Keratinocyte (primary cell): ENCODE results near the gene MGMT. TPM values are rescaled to one million over a fixed set of nuclear protein-coding genes. Genes with fewer than 3 reads are reported as not detected.

Experiments used
- DNase-seq: peaks from one replicate; pipeline ENCODE4 v3.0.0-alpha.2; 2011; ENCODE audit warnings: low read depth, missing footprints, low spot score
- FAIRE-seq: peaks from 2 replicates; lab custom pipeline; 2011; peaks lifted over from hg19 to GRCh38; lab: Jason Lieb, UNC
- H2AFZ ChIP-seq: 2 replicates; pipeline ENCODE4 v1.6.0; 2012; ENCODE audit warnings: low read length, control low read depth, inconsistent platforms; ENCODE audit not compliant: control insufficient read depth
- H3K27ac ChIP-seq: 2 replicates; pipeline ENCODE4 v1.5.1; 2011; ENCODE audit warnings: low read length; ENCODE audit not compliant: control insufficient read depth, insufficient read depth
- H3K27me3 ChIP-seq: 3 replicates; pipeline ENCODE4 v1.6.0; 2011; ENCODE audit warnings: low read length; ENCODE audit not compliant: control insufficient read depth, insufficient read depth; ENCODE audit errors: extremely low read depth
- H3K36me3 ChIP-seq, 2 experiments: 2 replicates in 1 of 2; 3 replicates in 1 of 2; pipeline ENCODE4 v1.5.1; 2011; ENCODE audit warnings: low read length in 2 of 2, mild to moderate bottlenecking in 1 of 2; ENCODE audit not compliant: control insufficient read depth in 2 of 2, insufficient read depth in 2 of 2; ENCODE audit errors: extremely low read depth in 1 of 2
- H3K4me1 ChIP-seq: 3 replicates; pipeline ENCODE4 v1.5.1; 2011; ENCODE audit warnings: low read length; ENCODE audit not compliant: control insufficient read depth, insufficient read depth; ENCODE audit errors: extremely low read depth
- H3K4me2 ChIP-seq: 3 replicates; pipeline ENCODE4 v1.6.0; 2011; ENCODE audit warnings: low read depth, low read length; ENCODE audit not compliant: control insufficient read depth, insufficient read depth; ENCODE audit errors: extremely low read depth
- H3K4me3 ChIP-seq, 3 experiments: fragments of 200-600 bp in 1 of 3; sonication (generic) in 1 of 3; 2 replicates in 2 of 3; 3 replicates in 1 of 3; pipeline ENCODE4 v1.5.1; 2011 to 2016; ENCODE audit warnings: low read length in 3 of 3, mild to moderate bottlenecking in 3 of 3, control low read depth in 2 of 3, inconsistent platforms in 1 of 3, low read depth in 1 of 3, mixed read lengths in 1 of 3, mixed run types in 1 of 3, moderate library complexity in 1 of 3; ENCODE audit not compliant: control insufficient read depth in 2 of 3, insufficient read depth in 2 of 3; ENCODE audit errors: extremely low read depth in 1 of 3
- H3K79me2 ChIP-seq: 2 replicates; pipeline ENCODE4 v1.6.0; 2012; ENCODE audit warnings: low read length; ENCODE audit not compliant: control insufficient read depth, insufficient read depth
- H3K9ac ChIP-seq: 3 replicates; pipeline ENCODE4 v1.6.0; 2011; ENCODE audit warnings: low read length; ENCODE audit not compliant: control insufficient read depth, insufficient read depth; ENCODE audit errors: extremely low read depth
- H3K9me1 ChIP-seq: 3 replicates; pipeline ENCODE4 v1.6.0; 2011; ENCODE audit warnings: low read length; ENCODE audit not compliant: control insufficient read depth, insufficient read depth; ENCODE audit errors: extremely low read depth
- H3K9me3 ChIP-seq: 2 replicates; pipeline ENCODE4 v1.5.1; 2012; ENCODE audit warnings: low read depth, low read length; ENCODE audit not compliant: control insufficient read depth
- H4K20me1 ChIP-seq: 3 replicates; pipeline ENCODE4 v1.6.0; 2011; ENCODE audit warnings: low read length; ENCODE audit not compliant: control insufficient read depth, insufficient read depth; ENCODE audit errors: extremely low read depth
- CTCF ChIP-seq, 3 experiments: IDR thresholded peaks in 1 of 3; conservative IDR thresholded peaks in 1 of 3; optimal IDR thresholded peaks in 1 of 3; 2 replicates in 2 of 3; 3 replicates in 1 of 3; pipeline versions ENCODE3 to v1.5.1; 2011; ENCODE audit warnings: low read length in 3 of 3, mild to moderate bottlenecking in 3 of 3, moderate library complexity in 2 of 3, control low read depth in 1 of 3, inconsistent platforms in 1 of 3; ENCODE audit not compliant: insufficient read depth in 2 of 3; ENCODE audit errors: extremely low read depth in 1 of 3
- EZH2 ChIP-seq: IDR thresholded peaks from one replicate; pipeline ENCODE4 v1.6.1; 2012; ENCODE audit warnings: inconsistent platforms, mild to moderate bottlenecking, low read length, moderate library complexity
- dilution Hi-C: fragments of 300-500 bp; cut with MboI; formaldehyde crosslinking; loops from one replicate; pipeline ENCODE4 v1.7.0; 2020; ENCODE audit warnings: low sequenced_read_pairs; ENCODE audit not compliant: extremely low pct_ligation_motif_present
- polyA plus RNA-seq, 5 experiments: library from polyadenylated mRNA; depleted of rRNA in 3 of 5; stranded (reverse) in 3 of 5; stranded (forward) in 1 of 5; unstranded in 1 of 5; fragments of >200 nt; gene quantifications; 1 replicate in 1 of 5; 2 replicates in 3 of 5; 3 replicates in 1 of 5; pipeline versions ENCODE4 v1.2.1 to v1.2.3, GENCODE V29; 2011 to 2012; ENCODE audit warnings: missing spikeins in 2 of 5, low read depth in 1 of 5, low replicate concordance in 1 of 5

The MGMT gene
- polyA plus RNA-seq, 1 donor (not counting 4 experiments of a cell fraction or from before 2014, with no cell fraction given), result 15.2 TPM

DNA sequence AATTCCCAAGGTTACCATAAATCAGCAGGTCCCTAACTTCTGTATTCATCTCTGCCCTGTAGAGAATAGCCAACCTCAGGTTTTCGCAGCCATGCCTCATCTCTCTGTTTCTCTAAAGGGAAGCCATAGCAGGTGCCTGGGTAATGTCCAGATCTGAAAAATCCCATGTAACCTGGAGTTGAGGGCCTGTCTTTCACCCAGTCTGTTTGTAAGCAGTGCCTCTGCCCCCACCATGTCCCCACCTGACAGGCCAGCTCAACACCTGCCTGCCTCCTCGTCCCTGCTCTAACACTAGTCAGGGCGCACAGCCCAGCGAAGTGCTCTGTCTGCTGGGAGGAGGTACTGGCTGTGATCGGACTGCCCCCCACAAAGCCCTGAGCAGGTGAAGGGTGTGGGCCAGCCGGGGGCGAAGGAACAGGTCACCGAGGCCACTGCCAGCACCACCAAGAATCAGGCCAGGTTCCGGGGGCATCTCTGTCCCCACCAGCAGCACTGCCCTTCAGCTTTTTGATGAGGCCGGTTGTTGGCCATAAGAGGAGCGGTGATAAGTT, 210.4 kb downstream of the MGMT start:
- DNase-seq, result no peak
- Histone ChIP-seq H3K9me1 (no peaks in the 10 kb centered on the region), H3K9me3 (no peaks in the 10 kb centered on the region), H3K27me3 (no peaks in the 10 kb centered on the region), H3K4me1 (no peaks in the 10 kb centered on the region), H3K4me2 (no peak overlapping the region), H3K36me3 (no peaks in the 10 kb centered on the region), H4K20me1 (no peaks in the 10 kb centered on the region), H3K79me2 (no peaks in the 10 kb centered on the region), H3K4me3 (no peak overlapping the region), H2AFZ (no peak overlapping the region), H3K9ac (no peak overlapping the region), H3K27ac (no peak overlapping the region)
- dilution Hi-C loops, result no loop called here
- FAIRE-seq, result no peak
- no peak for TF ChIP-seq CTCF (optimal IDR thresholded peaks at IDR 0.05 in 1 of 3, IDR thresholded peaks at IDR 0.05 in 1 of 3, conservative IDR thresholded peaks at IDR 0.05 in 1 of 3; ENCODE audit: extremely low read depth in 1 of 3, insufficient read depth in 2 of 3, low read length in 3 of 3)
- no peak for TF ChIP-seq EZH2

- H3K9me3 ChIP-seq, result no peaks in the 10 kb centered on the region
- H4K20me1 ChIP-seq, result no peaks in the 10 kb centered on the region
- no peak for FAIRE-seq
- H3K27ac ChIP-seq, result no peak overlapping the region
- no peak for DNase-seq
- H3K4me1 ChIP-seq, result no peaks in the 10 kb centered on the region
- H3K9me1 ChIP-seq, result no peaks in the 10 kb centered on the region
- no peak overlapping the region for H3K4me3 ChIP-seq
- no peaks in the 10 kb centered on the region for H3K79me2 ChIP-seq
- H3K36me3 ChIP-seq, result no peaks in the 10 kb centered on the region
- no peak overlapping the region for H3K9ac ChIP-seq
- no peak overlapping the region for H2AFZ ChIP-seq
- no peaks in the 10 kb centered on the region for H3K27me3 ChIP-seq
- dilution Hi-C loops, result no loop called here
- TF ChIP-seq CTCF (optimal IDR thresholded peaks at IDR 0.05 in 1 of 3, IDR thresholded peaks at IDR 0.05 in 1 of 3, conservative IDR thresholded peaks at IDR 0.05 in 1 of 3; ENCODE audit: extremely low read depth in 1 of 3, insufficient read depth in 2 of 3, low read length in 3 of 3) (no peak), EZH2 (no peak)
- H3K4me2 ChIP-seq, result no peak overlapping the region
Measured at GRCh38 chr10:129678186-129678585, 211.1 kb downstream of the MGMT start.
